Activated T-helper 9 cell treated with anti-CD3 and anti-CD28 coated beads, Interleukin-2, amount 50 U/mL, for 16 hours (primary cell): Measurements from ENCODE around the gene SEMA3B.
A peak's percentile ranks its signal among the peaks of the same experiment; 100 is the strongest.
"Not testable (repeated sequence)": the region's sequence is repeated elsewhere in the genome, so short reads cannot be mapped to it uniquely, and the experiment has no call there.

Experiments used
- DNase-seq: peaks from one replicate; pipeline ENCODE4 v3.0.0-alpha.2; 2020; ENCODE audit warnings: low read depth

Gene SEMA3B

DNA sequence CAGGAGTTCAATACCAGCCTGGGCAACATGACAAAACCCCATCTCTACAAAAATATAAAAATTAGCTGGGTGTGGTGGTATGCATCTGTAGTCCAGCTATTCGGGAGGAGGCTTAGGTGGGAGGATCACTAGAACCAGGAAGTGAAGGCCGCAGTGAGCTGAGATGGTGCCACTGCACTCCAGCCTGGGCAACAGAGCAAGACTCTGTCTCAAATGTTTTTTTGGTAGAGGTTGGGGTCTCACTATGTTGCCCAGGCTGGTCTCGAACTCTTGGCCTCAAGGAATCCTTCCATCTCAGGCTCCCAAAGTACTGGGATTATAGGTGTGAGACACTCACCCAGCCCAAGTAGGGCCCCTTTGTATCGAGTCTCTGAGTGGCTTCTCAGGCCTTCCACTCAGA, 25.1 kb downstream of the SEMA3B start:
- no peak for DNase-seq

DNA sequence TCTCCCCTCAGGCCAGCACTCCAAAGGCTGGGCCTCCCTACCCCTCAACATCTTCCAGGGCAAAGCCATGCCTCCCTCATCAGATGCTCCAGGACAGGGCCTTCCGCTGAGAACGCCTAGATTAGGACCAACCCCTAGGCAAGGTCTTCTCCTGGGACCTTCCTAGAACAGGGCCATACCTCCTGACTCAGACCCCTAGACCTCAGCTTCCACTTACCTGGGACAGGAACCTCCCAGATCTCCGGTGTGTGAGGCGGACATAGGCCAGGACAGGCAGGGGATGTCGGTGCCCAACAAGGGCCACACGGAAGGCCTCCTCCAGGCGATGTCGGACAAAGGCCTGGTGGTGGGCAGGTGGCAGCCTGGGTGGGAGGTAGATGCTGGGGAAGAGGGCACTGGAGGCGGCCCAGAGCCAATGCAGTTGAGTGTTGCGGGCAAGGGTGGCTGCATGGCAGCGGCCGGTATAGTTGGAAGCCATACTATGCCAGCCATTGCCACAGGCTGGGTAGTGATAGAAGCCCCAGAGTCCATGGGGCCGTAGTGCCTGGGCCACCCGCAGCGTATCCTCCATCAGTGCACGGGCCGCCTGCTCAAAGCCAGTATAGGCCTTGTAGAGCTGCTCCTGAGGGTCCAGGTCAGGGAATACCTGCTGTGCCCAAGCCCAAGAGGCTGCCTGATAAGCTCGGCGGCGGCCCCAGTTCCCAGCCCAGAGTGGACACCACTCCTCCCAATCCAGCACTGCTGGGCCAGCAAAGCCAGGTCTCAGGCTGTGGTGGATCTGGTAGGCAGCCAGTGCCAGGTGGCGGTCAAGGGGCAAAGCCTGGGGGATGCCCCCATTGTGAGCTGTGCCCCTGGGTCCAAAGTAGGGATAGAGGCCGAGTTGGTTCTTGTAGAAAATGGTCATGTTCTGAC, 25.8 kb downstream of the SEMA3B start:
- no peak for DNase-seq

DNA sequence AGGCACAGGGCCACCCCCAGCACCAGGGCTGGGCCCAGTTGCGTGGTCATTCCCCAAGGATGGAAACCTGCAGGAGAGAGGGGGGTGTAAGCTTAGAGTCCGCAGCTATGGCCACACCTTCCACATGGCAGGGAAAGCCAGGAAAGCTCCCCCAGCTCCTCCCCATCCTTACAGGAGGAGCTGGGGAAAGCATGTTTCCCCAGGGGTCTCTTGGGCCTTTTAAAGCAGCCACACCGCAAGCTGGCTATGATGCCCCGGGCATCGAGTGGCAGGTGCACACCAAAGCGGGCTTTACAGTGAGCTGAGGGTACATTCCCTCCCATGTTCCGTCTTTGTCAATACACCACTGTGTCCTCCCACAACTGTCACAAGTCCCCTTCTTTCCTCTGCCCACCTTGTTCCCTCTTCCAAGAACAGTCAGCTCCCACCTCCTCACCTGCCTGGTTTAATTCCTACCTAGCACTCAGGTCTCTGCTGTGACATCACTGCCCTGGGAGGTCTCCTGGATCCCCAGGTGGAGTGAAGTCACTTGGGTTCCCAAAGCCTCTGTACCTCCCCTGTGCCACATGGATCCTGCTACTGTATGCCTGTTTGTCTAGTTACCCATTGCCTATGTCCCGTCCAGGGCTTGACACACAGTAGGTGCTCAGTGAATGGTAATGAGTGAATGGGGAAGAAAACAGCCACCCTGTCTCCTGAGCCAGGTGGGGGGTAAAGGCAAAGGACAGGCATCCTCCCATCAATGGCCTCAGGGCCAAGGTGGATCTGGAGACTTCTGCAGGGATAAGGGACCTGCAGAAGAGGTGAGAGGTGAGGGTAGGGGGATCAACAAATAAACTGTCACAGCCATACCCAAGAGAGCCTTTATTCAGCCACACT, 26.8 kb downstream of the SEMA3B start:
- DNase-seq: no peak

DNA sequence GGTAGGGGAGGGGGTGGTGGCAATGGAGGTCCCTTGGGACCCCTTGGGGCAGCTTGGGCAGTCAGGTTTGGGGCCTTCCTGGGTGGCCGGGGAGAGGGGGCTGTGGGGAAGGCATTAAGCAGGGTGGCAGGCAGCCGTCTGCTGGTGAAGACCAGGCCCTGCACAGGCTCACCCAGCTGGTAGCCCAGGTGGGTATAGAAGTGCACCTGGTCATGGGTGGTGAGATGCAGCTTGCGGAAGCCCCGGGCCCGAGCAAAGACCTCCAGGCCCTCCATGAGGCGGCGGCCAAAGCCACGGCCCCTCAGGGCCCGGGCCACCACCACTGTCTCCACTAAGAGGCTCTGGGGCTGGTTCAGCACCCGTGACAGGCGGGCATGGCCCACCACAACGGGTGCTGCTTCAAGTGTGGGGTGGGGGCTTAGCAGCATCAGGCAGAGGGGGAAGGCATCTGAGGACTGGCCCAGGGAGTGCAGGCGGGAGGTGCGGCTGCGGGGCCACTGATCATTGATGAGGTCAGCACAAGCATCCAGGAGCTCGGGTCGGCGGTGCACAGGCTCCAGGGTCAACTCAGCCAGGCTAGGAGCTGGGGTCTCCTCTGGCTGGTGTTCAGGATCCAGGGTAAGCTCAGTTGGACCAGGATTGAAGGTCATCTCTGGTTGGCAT, 27.9 kb downstream of the SEMA3B start:
- DNase-seq: no peak

DNA sequence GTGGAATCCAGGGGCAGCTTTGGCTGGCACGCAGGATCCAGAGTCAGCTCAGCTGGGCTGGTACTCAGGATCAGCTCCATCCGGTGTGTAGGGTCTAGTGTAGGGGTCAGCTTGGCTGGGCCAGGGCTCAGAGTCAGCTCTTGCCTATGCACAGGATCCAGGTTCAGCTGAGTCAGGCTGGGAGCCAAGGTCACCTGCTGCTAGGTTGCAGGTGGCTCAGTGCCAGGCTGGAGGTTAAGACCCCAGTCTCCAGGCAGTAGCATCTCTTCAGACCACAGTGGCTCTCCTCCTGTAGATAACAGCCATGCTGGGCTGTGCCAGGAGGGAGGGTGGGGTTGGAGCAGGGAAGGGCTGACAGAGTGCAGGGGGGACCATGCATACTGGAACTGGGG, 28.4 kb downstream of the SEMA3B start:
- DNase-seq: no peak

DNA sequence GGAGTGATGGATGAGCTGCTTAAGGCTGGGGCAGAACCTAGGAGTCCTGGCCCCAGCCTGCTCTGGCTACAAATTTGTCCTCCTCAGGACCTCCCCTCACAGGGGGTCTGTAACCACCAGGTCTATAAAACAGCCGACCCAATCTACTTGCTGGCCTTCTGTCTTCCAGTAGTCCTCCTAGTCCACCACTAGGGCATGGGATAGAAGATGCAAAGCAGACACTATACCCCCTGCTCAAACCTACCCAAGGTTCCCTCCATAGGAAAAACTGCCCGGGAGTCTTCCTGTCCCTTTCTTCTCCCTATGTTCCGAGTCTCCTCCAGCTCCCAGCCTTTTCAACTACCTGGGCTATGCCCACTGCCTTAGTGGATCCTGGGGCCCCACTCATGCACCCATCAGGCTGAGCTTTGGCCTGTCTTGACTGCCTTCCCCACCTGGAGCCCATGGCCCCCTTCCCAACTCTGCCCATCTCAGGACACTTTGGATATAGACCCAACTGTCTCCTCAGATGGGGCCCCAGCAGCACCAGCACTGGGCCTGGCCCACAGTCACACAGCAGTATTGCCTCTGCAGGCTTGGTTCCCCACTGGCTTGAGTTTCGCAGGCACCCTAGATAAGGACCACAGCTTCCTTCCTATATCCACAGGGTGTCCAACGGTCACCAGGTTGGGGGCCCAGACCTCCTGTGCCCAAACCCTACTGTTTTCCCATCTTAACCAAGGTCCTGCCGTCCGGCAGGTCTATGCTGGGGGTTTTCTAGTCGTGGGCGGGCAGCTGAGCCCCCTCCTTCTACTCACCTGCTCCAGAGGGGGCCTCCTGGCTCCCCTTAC, 29.2 kb downstream of the SEMA3B start:
- no peak for DNase-seq

DNA sequence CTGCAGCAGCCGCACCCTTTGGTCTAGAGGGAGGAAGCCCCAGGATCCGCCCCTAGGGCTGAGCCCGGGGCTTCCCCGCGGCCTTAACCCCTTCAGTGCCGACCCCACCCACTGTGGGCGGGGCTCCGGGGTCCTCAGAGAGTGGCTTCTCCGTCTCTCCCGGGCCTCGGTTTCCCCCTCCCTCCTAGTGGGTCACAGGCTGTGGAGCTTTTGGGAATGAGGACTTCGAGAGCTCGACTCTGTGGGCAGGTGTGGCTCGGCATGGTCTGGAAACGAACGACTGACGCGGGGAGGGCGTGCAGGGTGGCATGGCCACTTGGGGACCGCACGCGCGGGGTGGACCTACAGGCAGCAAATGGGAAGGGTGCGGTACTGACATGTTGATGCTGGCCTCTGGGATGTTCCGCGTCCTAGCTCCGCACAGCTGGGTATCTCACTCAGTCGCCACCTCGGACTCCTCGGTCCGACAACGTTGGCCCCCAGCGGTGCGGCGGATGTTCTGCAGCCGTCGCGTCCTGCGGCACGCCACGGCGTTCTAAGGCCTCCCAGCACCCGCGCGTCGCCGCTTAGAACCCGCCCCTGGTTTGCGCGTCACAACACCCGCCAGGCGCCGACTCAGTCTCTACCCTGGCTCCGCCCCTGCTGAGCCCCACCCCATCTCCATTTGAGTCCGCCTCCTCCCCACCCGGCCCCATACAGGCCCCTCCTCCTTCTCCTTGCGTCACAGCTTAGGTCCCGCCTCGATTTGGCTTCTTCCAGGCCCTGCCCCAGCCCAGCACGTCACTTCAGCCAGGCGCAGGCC, 30.1 kb downstream of the SEMA3B start, which contains the start of the genes HYAL3 and NAA80:
HYAL3 (minus strand) TSS at position 570 of the 802 bp plus-strand sequence. CDS start 3,803 bp downstream, outside the sequence.
NAA80 (minus strand) TSS at position 570 of the 802 bp plus-strand sequence. CDS start 1,942 bp downstream, outside the sequence.
- peak; percentile 98 for DNase-seq

DNA sequence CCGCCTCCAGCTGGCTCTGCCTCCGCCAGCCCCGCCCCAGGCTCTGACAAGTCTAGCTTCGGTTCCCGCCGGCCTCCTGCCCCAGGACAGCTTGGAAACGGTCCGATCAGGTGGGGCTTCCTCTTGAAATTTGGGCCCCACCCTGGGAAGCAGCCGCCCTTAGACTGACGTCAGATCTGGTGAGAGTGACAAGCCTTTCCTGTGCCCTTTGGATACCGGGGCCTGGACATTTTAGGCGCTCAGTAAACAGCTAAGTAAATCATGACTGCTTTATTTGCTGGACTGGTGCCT, 30.6 kb downstream of the SEMA3B start:
- DNase-seq: no peak

DNA sequence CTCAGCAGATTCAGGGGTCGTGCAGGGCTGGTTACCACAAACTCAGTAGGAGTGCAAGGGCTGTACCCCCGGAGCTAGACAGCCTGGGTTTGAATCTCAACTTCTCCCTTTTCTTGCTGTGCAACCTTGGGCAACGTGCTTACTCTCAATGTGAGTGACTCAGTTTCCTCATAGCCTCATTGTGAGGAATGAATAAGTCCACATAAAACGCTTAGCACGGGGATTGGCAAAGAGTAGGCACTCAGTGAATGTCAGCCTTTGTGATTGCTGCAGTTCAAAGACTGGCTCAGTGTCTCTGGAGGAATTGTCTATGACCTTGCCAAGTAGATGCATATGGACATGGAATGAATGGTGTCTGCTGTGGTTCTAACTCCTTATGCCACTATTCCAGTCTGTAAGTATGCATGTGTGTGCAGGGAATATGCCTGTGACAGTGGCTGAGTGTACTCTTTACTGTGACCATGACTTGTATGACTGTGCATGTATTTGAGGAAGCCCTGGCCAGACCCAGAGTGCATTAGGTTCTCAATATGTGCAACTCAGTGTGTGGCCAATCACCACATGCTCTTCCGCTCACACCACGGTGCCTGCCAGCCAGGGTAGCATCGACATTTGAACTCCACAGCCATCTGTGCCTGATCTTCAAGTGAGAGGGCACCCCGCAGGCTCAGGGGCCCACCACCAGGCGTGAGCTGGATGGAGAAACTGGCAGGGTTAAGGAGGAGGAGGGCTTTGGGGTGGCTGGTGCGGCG, 31.2 kb downstream of the SEMA3B start:
- no peak for DNase-seq

DNA sequence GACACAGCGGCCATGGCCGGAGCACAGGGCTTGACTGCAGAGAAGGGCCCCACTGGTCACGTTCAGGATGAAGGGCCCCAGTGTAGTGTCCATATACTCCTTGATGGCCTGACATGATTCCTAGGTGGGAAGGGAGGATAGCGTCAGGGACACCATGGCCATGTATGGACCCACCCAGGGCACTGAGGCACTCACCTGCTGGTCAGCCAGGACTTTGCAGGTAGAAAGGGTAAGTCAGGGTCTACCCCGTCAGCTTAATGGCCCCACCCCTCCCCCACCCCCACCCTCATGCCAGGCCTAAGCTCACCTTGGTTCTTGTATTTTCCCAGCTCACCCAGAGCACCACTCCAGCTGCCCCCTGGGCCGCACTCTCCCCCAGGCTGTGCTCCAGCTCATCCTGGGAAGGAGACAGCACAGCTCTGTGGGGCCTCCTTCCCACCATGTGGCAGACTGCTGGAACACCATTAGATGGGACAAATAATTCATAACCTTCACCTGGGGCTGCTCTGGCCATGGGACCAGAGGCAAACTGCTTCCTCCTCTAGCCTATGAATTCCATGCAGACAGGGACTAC, 31.8 kb downstream of the SEMA3B start:
- DNase-seq: no peak

DNA sequence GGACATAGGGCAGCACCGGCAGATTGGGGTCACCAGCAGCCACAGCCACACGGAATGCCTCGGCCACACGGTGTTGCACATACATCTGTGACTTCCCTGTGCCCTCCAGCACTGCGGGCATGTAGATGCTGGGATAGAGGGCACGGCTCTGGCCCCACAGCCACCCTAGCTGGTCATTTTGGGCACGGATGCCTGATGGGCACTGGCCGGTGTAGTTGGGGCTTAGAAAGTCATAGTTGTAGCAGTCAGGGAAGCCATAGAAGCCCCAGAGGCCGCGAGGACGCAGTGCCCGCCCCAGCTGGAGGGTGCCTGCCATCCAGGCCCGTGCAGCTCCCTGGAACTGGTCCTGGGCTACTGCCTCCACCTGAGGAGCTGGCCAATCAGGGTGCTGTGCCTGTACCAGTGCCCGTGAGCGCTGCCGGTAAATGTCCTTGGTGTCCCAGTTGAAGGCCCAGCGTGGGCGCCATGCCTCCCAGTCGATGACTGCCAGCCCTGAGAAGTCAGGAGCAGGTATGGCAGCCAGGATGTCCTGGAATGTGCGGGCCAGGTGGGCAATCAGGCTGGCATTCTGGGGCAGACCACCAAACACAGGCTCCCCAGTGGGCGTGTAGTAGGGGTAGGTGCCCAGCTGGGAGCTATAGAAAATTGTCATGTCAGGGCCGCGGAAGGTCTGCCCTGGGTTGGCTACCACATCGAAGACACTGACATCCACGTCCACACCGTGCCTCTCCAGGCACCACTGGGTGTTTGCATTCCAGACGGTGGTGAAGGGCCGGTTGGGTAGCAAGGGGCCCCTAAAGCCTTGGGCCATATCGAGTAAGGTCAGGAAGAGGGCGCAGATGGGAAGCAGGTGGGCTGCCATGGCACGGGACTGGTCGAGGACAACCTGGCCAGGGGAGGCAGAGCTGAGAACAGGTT, 33.4 kb downstream of the SEMA3B start:
- no peak for DNase-seq

DNA sequence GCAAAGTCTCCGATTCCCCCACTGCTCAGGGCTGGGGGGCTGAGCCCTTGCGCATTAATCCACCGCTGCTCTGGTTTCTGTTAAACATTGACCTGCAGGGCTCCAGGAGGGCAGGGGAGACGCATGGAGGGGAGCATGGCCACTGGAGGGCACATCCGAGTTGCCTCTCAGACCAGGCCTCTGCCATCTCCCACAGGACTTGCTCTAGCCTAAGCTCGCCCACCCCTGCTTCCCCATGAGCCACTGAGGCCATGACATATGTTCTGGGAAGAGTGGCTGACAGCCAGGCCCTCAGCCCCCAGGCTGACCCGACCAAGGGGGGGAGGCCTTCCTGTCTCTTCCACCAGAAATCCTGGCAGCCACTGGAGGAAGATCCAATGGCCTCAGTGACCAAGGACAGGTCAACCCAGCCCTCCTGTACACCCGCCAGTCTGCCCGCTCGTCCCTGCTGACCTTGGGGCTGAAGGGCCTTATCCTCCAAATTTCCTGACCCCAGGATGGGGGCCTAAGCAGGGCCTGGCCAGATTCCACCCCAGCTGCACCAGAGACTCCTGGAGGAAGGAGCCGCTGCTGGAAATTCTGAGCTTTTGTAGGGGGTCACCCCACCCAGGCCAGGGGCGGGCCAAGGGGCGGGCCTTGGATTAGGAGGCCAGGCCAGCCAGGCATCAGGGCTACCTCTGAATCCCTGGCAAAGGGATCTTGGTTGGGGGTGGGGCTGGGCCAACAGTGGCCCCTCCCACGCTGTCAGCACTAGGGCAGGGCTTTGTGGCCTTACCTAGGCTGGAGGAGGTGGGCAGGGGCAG, 34.3 kb downstream of the SEMA3B start, which contains the start of gene HYAL1:
HYAL1 (minus strand) TSS at position 562 of the 803 bp plus-strand sequence. CDS start 618 bp downstream, outside the sequence.
- DNase-seq: no peak

DNA sequence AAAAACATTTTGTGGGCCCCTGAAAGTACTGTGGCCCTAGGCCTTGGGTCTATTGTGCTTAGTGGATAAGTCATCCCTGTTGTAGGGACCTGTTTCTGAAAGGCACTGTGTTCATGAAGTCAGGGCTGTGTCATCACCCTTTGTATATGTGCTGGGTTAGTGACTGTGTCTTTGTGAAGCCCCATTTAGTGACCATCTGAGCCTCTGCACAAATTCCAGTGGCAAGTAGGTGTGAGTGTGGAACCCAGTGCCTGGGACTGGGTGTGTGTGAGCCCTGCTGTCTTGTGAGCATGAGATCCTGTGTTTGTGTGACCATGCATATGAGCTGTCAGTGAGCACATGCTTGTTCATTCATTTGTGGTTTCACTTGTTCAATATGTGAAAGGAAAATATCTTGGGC, 35.7 kb downstream of the SEMA3B start:
- no peak for DNase-seq

DNA sequence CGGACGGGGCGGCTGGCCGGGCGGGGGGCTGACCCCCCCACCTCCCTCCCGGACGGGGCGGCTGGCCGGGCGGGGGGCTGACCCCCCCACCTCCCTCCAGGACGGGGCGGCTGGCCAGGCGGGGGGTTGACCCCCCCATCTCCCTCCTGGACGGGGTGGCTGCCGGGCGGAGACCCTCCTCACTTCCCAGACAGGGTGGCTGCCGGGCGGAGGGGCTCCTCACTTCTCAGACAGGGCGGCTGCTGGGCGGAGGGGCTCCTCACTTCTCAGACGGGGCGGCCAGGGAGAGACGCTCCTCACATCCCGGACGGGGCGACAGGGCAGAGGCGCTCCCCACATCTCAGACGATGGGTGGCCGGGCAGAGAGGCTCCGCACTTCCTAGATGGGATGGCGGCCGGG, 43.1 kb downstream of the SEMA3B start:
- not testable (repeated sequence) for DNase-seq

DNA sequence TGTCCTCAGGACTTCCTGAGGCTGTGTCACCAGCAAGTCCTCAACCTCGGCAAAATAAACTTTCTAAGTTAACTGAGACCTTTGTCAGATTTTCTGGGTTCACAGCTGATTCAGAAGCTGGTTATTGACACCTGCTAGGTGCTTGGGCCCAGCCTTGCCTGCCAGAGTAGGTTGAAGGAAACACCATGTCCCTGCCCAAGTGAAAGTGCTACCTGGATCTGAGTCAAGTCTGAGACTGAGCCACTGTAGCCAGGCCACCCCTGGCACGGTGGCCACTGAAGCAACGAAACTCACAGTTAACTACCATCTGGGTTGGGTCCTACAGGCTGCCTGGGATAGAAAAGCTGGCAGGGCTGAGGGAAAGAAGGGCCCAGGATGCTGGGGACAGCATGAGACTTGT, 45.4 kb downstream of the SEMA3B start:
- DNase-seq: no peak

DNA sequence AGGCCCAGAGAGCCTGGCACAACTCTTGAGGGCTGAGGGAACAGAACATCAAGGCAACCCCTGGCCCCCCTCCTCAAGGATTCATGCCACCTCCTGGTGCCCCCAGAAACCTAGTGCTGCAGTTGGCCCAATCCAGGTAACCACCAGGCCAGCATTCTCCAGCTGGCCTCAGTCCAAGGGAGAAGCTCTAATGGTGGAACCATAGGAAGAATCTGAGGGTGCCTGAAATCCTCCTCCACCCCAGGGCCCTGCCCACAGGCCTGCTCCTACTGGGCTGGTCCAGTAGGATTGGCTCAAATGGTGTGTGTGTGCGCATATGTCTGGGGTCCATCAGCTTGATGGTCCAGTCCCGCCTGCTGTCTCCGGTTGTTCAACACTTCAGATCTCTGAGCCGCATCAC, 45.9 kb downstream of the SEMA3B start:
- no peak for DNase-seq

DNA sequence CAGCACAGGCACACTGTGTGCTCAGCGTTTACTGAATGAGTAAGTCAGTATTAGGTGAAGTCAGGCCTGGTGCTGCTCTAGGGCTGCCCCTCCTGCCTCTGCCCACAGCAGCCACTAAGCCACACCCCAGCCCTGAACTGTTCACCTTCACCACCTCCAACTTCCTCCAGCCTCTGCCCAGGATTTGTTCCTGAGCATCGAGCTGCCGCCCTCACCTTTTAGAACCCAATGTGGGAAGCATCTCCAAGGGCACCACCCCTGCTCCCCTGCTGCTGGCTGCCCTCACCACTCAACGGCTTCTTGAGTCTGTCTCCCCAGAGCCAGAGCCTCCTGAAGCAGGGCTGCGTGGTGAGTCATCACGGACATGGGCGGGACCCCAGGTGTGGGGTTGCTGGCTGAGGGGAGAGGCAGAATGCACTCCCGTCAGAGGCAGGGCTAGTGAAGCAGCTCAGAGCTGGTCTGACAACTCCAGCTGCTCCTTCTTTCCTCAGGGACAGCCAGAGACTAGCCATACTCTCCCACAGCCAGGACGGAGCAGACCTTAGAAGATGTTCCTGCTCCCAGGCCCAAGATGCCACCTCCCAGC, 47.8 kb downstream of the SEMA3B start:
- DNase-seq: peak; percentile 65
